GM12875 (cell line): ENCODE results near the gene UPB1.

ENCODE experiments used
- H3K4me3 ChIP-seq: one replicate; pipeline ENCODE4 v1.5.1; 2011; ENCODE audit warnings: low read depth, low read length, control low read depth
- TF ChIP-seq, protein P1 (sequence below): IDR thresholded peaks from 2 replicates; pipeline ENCODE4 v1.5.1; 2011; ENCODE audit warnings: low read depth, mild to moderate bottlenecking, control low read depth, inconsistent platforms, low read length, moderate library complexity, borderline replicate concordance; ENCODE audit not compliant: insufficient read depth

Gene UPB1

DNA sequence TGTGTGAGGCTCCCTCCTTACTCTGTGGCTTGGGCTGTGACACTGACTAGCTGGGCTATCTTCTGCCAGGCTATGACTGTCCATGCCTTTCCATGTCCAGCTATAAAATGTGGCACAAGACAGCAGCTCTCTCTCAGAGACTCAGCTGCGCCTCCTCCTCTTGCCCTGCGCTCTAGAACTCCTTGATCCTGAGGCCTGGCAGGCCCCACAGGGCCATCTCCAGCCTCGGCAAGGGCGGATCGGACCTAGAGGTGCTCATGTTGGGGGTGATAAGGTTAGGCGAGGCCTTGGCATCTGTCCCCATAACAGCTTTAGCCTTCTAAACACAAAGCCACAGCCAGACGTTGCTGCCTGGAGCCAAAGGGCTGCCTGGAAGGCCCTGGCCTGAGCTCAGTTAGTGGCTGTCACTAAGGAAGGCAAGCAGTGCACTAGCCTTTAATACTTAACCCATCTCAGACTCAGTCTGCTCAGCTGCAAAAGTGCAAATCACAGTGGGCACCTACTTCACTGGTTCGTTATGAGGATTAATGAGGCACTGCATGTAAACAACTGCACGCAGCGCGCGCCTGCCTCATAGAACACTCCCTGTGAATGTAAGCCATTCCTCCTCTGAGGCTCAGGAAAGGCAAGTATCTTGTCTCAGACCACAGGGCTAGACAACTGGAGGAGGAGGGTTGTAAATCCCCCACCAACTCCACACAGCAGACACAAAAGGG, 58.6 kb downstream of the UPB1 start:
- TF ChIP-seq, protein P1, sequence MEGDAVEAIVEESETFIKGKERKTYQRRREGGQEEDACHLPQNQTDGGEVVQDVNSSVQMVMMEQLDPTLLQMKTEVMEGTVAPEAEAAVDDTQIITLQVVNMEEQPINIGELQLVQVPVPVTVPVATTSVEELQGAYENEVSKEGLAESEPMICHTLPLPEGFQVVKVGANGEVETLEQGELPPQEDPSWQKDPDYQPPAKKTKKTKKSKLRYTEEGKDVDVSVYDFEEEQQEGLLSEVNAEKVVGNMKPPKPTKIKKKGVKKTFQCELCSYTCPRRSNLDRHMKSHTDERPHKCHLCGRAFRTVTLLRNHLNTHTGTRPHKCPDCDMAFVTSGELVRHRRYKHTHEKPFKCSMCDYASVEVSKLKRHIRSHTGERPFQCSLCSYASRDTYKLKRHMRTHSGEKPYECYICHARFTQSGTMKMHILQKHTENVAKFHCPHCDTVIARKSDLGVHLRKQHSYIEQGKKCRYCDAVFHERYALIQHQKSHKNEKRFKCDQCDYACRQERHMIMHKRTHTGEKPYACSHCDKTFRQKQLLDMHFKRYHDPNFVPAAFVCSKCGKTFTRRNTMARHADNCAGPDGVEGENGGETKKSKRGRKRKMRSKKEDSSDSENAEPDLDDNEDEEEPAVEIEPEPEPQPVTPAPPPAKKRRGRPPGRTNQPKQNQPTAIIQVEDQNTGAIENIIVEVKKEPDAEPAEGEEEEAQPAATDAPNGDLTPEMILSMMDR: no peak
- H3K4me3 ChIP-seq: peak overlapping the region; percentile 93

DNA sequence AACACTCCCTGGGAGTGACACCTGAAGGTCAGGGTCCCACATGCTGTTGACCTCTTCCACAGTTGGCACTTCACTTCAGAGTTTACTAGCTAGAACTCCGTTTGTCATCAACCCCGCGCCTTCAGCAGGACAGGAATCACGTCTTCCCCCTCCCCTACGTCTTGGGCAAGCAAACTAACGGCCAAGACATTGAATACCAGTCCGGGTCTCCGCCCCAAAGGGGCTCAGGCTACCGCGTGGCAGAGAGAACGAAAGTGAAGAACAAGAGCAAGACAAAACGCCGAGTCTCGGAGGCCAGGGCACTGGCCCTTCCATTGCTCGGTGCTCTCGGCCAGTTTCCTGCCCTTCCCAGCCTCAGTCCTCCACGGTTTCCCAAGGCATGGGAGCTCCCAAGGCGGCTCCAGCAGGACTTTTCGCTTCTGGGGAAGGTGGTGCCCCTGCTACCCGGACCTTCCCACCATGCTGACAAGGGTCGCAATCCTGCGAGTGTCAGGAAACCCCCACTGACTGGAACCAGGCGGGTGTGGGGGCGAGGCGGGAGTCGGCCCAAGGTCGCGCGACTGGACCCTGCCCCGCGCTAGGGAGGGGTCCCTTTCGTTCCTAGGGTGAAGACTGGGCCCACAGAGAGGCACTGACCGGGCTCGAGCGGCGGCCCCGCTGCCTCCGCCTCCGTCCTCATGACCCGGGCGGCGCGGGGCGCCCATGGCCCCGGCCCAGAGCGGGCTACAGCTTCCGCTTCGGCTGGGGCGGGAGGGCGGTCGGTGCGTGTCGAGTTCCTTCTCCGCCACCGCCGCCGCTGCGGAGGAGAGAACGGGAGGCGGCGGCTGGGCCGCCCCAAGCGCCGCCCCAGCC, 59.4 kb downstream of the UPB1 start, which contains the start of gene GUCD1:
GUCD1 (minus strand) TSS at position 826 of the 852 bp plus-strand sequence; CDS start at position 679, 147 bp downstream.
- TF ChIP-seq, protein P1: no peak
- H3K4me3 ChIP-seq: peak within 1 kb of the TSS; percentile 93

DNA sequence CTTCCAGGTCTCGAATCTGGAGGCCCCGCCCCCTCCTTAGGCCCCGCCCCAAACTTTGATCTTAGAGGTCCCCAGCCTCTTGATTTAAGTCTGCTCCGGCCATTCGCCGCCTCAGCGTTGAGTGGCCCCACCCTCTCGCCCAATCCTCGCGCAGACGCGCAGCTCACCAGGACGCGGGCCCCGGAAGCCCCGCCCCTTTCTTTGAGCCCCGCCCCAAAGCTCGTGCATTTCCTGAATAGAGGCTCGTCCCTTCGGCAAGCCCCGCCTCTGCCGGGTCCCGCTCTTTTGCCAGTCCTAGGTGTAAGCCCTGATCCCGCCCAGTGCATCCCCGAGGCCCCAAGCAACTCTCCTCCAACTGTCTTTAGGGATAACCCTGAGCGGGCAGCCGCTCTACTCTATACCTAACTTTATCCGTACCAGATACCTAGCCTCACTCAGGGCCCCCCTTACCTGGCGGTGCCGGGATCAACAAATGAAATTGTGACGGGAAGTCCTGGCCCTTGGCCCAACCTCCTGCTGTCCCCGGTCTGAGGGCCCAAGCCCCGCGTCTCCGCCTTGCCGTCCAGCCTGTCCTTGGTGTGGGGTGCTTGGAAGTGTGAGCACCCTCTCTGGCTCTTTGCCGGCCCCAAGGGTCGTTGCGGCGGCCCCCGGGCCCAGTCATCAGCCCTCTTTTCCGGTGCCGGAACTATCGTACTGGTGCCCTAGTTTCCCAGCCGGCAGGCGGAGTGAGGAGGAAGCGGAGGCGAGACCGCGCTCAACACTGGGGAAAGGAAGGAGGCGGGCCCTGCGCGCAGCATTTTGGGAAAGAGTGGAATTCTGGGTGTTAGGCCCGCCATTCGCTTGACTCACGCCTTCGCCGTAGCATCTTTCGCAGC, 60.3 kb downstream of the UPB1 start, which contains the start of gene SNRPD3:
SNRPD3 (plus strand) TSS at position 835 of the 875 bp plus-strand sequence. CDS start 1,676 bp downstream, outside the sequence.
- peak within 1 kb of the TSS; percentile 93 for H3K4me3 ChIP-seq
- TF ChIP-seq, protein P1: no peak

DNA sequence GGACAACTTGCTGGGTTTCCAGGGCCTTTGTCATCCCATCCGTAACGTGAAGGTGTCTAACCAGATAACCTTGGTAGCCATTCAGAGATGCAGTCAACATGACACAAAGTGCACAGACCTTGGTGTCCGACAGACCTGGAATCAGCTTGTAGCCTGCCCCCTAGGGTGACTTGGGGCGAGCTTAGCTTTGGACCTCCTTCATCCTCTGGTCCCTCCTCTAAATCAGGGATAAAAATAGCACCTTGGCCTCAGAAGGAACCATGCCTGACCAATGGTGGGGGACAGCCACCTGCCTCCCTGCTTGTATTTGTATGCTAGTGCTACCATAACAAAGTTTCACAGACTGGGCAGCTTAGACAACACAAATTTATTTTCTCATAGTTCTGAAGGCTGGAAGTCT, 64.3 kb downstream of the UPB1 start:
- TF ChIP-seq, protein P1: no peak

DNA sequence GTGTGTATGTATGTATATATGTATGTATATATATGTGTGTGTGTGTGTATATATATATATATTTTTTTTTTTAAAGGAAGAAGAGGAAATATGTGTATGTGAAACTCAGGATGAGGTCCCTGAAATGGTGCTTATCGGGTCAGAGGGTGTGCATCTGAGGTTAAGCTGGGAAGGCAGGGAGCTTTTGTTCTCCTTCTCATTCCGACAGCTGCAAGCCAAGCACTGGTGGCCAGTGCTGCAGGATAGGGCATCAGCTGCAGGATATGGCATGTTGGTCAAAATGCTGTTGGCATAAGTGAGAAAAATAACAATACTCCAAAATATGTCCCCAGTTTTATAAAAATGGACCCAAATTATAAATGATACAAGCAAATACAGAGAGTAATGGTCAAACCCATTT, 68.1 kb downstream of the UPB1 start:
- TF ChIP-seq, protein P1: no peak
- no peak overlapping the region for H3K4me3 ChIP-seq

More for the DNA sequence above, 64.3 kb downstream of the UPB1 start:
- no peak overlapping the region for H3K4me3 ChIP-seq

DNA sequence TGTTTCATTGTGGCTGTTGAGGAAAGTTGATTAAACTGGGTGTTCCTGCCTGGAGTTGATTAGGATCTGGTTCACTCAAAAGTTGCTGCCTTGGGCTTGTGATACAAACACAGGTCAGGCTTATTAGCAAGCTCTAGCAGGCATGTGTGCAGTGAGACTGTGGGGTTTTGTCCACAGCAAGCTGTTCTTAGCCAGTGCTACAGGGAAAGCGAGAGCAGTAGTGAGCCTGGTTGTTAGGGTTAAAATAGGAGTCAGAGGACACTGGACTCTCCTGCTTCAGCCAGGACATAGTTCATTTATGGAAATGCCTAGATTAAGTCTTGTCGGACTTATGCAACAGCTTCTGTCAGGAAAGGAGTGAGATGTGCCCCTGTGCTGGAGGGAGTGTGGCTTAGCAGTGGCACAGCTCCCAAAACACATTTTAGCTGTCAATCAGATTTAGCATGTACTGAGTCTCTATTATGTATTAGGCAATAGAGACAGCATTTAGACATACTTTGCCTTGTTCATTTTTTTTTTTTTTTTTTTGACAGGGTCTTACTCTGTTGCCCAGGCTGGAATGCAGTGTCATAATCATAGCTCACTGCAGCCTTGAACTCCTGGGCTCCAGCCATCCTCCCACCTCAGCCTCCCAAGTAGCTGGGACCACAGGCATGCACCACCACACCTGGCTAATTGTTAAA, 69.4 kb downstream of the UPB1 start:
- TF ChIP-seq, protein P1: no peak
- H3K4me3 ChIP-seq: no peak overlapping the region
